Stimulated activated naive CD4-positive, alpha-beta T cell (primary cell): ENCODE measurements around the gene ANO10.
"Not testable (repeated sequence)": the region's sequence is repeated elsewhere in the genome, so short reads cannot be mapped to it uniquely, and the experiment has no call there.

ENCODE experiments used
- DNase-seq, 6 experiments: peaks; one replicate each; lab custom pipeline; 2025; lab: John Stamatoyannopoulos, UW

The ANO10 gene

GRCh38 chr3:43580181-43580580, 41.6 kb downstream of the ANO10 start:
- no peak for DNase-seq

- no peak for DNase-seq
Measured at GRCh38 chr3:43573576-43573975, 48.2 kb downstream of the ANO10 start.

GRCh38 chr3:43565661-43566341, 56.0 kb downstream of the ANO10 start:
- DNase-seq = not testable (repeated sequence)

- DNase-seq = no peak
Measured at GRCh38 chr3:43559961-43560360, 61.9 kb downstream of the ANO10 start.

GRCh38 chr3:43558171-43558570, 63.6 kb downstream of the ANO10 start:
- DNase-seq = no peak

GRCh38 chr3:43549626-43550290, 72.1 kb downstream of the ANO10 start:
- DNase-seq = no peak

GRCh38 chr3:43544277-43544676, 77.5 kb downstream of the ANO10 start:
- peak in 3 of 6 experiments; percentile 26 to 61 (median 53) for DNase-seq

- DNase-seq = no peak
Measured at GRCh38 chr3:43542328-43543043, 79.3 kb downstream of the ANO10 start.

- no peak for DNase-seq
Measured at GRCh38 chr3:43540624-43541023, 81.2 kb downstream of the ANO10 start.

- DNase-seq = no peak
Measured at GRCh38 chr3:43539321-43539720, 82.5 kb downstream of the ANO10 start.

GRCh38 chr3:43537225-43537624, 84.6 kb downstream of the ANO10 start:
- DNase-seq = no peak

GRCh38 chr3:43534675-43535074, 87.1 kb downstream of the ANO10 start:
- no peak for DNase-seq

- DNase-seq = no peak
Measured at GRCh38 chr3:43533009-43533408, 88.8 kb downstream of the ANO10 start.

- DNase-seq = no peak
Measured at GRCh38 chr3:43531835-43532234, 90.0 kb downstream of the ANO10 start.

GRCh38 chr3:43528498-43529099, 93.2 kb downstream of the ANO10 start:
- no peak for DNase-seq

- no peak for DNase-seq
Measured at GRCh38 chr3:43526956-43527355, 94.9 kb downstream of the ANO10 start.

GRCh38 chr3:43525941-43526607, 95.7 kb downstream of the ANO10 start:
- DNase-seq = no peak

- DNase-seq = no peak
Measured at GRCh38 chr3:43525386-43525785, 96.4 kb downstream of the ANO10 start.

- DNase-seq = no peak
Measured at GRCh38 chr3:43523454-43524053, 98.3 kb downstream of the ANO10 start.

- no peak for DNase-seq
Measured at GRCh38 chr3:43522727-43523362, 99.0 kb downstream of the ANO10 start.

GRCh38 chr3:43521941-43522340, 99.9 kb downstream of the ANO10 start:
- no peak for DNase-seq
